HG03565 (cell line): ENCODE results near the gene EZH2.

ENCODE experiments used
- ATAC-seq: cut with Tn5 transposase; IDR thresholded peaks from one replicate; pipeline ENCODE4 v1.9.1; 2021; ENCODE audit warnings: mild to moderate bottlenecking, moderate library complexity; ENCODE audit not compliant: unreplicated experiment

EZH2 gene

GRCh38 chr7:148811892-148812291 is 72.2 kb downstream of the EZH2 start:
- no peak for ATAC-seq

DNA sequence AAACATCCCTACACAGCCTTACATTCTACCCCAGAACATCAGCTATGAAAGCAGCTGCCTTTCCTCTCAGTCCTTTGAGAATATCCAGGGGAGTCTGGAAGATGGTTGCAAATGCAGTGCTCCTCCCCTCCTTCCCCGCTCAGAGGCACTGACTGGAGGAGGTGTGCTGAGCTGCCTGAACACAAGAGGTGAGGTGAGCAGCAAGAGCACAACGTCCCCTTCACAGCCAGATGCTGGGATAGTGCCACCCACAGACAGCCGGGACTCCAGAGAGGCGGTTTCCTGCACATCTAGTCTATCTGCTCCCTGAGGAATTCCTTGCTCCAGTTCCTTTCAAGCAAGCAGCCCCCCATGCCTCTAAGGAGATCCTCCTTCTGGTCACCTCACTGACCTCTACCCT is 74.2 kb downstream of the EZH2 start:
- no peak for ATAC-seq

- ATAC-seq = no peak
These were observed 76.7 kb downstream of the EZH2 start for GRCh38 chr7:148807436-148807835.

DNA sequence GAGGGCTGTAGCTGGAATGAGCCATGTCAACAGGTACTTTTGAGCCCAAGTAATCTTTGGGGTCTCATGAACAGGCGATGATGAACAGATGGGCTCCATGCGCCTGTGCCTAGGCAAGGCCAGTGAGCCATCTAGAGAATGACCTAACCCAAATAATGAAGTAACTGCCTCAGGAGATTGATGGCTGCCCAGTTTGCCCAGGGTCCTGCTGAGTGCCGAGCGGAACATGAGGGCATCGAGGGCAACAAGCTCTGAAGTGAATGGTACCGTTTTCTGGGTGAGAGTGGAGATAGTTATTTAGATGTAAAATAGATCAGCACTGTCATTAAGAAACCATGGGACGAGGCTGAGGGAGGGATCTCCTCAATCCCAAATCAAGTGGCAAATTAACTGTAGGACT is 77.9 kb downstream of the EZH2 start:
- ATAC-seq = no peak

DNA sequence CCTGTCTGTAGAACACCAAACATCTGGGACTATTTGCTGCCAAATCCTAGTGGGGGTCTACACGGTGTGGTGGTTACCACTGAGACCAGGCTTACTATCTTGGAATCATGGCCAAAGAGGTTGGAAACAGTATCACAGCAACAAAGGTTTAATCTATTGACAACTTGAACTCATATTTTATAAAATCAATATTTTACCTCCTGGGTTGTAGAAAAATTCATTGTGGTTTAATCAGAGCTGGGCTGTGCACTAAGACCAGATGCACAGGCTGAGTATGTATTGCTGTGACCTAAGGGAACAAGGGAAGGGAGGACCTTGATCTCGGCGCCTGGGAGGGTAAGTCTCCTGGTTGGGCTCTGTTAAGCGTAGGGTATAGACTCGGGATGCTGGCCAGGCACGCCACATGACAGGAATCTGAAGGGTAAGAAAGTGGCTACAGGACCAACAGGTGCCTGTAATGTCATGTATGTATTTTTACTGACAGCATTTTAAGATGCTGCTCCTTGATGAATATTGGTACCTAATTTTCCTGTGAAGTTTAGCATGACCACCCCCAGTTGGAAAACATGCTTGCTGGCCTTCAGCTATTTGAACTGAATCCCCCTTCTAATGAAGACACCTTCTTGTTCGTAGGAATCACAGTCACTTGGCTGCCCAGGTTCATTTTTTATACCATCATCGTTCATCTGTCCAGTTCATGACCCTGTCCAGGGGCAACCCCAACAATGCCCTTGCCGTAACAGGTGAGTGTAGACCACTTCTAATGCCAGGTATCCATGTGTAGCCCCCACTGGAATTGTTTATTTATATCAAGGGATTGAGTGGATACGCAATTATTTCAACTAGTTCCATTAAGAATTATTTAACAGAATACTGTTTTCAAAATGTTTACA is 79.5 kb downstream of the EZH2 start:
- no peak for ATAC-seq

- no peak for ATAC-seq
These were observed 81.0 kb downstream of the EZH2 start for GRCh38 chr7:148803094-148803493.

DNA sequence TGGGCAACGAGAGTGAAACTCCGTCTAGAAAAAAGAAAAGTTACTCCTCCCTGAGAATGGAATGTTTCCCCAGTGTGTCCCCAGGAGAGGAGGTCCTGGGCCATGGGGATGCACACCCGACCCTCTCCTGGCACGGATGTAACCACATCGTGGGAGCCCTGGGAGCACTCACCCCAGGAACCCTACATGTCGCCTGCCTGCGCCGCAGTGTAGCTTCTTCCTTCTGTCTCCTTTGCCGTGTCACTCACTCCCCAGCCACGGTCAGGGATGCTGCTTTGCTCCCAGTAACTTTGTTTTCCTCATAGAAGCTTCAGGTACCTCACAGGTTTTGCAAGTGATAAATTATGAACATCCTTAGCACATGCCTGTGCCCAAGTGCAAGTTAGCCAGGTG is 82.0 kb downstream of the EZH2 start:
- ATAC-seq = no peak

- no peak for ATAC-seq
These were observed 83.4 kb downstream of the EZH2 start for GRCh38 chr7:148800677-148801076.

GRCh38 chr7:148799893-148800555 is 84.1 kb downstream of the EZH2 start:
- ATAC-seq = no peak

- ATAC-seq = no peak
These were observed 87.2 kb downstream of the EZH2 start for GRCh38 chr7:148796841-148797240.

DNA sequence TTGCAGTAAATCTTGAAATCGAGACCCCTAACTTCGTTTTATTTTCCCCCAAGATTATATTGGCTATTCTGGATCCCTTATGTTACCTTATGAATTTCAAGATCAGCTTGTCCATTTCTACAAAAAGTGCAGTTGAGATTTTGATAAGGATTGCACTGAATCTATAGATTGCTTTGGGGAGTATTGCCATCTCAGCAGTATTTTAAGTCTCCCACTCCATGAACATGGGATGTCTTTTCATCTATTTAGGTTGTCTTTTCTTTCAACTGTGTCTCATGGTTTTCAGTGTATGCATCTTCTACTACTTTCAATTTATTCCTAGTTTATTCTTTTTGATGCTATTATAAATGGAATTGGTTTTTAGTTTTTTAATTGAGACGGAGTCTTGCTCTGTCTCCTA is 89.6 kb downstream of the EZH2 start:
- ATAC-seq = no peak

GRCh38 chr7:148793590-148793989 is 90.5 kb downstream of the EZH2 start:
- no peak for ATAC-seq

DNA sequence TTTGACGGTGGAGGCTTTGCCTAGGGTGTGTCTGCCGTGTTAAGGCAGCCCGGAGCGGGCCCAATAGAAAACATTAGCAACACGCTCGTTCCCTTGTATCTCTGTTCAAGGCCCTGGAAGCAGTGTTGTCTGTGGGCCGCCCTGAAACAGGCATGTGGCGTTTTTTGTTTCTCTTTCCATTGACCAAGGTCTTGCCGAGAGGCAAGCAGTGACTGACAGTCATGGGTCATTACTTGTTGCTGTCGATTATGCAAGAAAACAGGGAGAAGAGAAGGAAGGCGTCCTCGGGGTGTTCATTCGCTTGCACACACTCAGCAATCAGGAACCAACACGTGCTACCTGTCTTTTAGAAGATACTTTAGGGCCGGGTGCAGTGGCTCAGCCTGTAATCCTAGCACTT is 92.5 kb downstream of the EZH2 start:
- ATAC-seq = no peak

- ATAC-seq = no peak
These were observed 93.2 kb downstream of the EZH2 start for GRCh38 chr7:148790850-148791249.

DNA sequence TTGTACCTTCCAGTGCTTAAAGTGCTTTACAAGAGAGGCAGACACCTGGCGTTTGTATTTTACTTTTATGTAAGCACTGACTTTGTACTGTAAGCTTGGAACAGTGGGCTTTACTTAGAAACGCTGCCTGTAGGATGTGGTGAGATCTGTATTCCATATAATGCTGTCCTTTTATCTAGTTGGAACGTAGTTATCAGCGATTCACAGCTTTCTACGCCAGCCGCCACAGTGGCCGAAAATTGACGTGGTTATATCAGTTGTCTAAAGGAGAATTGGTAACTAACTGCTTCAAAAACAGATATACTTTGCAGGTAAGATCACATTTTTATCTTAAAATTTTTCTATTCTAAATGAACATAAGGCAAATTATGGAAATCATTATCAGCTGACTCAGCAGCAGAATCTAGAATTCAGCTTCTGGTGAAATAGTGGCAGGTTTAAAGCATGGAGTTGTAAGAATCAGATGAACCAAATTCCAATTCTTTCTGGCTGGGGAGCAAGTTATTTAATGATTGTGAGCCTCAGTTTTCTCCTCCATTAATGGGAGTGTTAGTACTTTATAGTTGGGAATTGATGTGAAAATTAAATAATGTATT is 93.9 kb downstream of the EZH2 start:
- no peak for ATAC-seq

DNA sequence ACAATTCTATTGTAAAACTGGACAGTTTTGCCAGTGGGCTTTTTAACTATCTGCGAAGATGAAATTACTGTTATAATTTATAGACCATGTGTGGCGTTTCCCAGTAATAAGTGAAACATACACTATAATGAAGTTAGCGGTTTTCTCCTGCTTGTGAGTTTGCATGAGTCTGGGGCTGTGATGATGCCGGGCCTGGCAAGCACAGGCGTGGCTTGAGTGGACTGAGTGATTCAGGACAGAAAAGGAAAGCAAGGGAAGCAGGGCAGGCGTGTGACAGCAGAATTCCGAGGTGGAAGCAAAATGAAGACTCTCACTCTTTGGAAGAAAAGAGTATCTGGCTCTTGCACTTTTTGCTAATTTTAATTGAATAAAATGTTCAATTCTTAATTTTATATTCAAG is 94.9 kb downstream of the EZH2 start:
- no peak for ATAC-seq

DNA sequence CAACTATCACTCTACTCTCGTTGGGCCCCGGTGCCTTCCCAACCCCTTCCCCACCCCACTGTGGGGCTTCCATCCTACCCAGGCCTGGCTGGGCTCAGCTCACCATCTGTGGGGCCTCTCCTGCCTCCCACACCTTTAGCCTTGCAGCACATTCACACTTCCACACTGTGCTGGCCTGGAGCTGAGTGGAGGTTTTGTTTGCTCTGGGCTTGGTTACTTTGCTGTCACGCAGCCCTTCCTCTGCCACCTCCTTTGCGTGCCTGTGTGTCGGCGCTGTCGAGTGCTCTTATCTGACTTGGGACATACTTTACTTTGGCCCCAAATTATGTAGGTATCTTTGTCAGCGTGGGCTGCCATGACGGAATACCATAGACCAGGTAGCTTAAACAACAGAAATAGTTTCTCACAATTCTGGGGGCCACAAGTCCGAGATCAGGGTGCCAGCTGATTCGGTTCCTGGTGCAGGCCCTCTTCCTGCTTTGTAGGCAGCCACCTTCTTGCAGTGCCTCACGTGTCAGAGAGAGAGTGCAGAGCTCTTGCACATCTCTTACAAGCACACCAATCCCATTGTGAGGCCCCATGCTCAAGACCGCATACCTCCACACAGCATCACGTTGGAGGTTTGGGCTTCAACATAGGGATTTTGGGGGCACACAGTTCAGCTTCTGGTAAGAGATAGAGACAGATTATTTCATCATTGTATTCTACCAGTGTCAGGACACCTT is 96.4 kb downstream of the EZH2 start:
- ATAC-seq = no peak

DNA sequence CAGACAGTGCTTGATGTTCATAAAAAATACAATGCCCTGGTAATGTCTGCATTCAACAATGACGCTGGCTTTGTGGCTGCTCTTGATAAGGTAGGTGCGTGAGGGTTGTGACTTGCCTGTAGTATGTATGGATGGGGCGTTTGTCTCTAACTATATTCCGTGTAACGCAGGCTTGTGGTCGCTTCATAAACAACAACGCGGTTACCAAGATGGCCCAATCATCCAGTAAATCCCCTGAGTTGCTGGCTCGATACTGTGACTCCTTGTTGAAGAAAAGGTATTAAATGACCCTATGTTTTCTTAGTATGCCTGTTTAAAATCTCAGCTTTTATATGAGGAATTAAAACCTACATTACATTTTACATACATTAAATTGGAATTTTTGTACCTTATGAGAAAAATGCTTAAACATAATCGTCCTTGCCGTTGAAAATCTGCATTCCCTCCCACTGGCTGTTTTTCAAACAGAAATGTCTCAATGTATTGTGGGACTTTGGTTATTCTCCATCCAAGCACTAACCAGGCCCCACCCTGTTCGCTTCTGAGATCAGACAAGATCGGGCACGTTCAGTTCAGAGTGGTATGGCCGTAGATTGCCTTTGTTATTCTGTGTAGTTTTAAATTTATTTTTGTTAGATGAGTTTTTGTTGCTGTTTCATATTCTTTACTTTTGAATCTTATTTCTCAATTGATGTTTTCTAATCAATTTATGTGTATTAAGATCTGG is 100.1 kb downstream of the EZH2 start:
- ATAC-seq = no peak

DNA sequence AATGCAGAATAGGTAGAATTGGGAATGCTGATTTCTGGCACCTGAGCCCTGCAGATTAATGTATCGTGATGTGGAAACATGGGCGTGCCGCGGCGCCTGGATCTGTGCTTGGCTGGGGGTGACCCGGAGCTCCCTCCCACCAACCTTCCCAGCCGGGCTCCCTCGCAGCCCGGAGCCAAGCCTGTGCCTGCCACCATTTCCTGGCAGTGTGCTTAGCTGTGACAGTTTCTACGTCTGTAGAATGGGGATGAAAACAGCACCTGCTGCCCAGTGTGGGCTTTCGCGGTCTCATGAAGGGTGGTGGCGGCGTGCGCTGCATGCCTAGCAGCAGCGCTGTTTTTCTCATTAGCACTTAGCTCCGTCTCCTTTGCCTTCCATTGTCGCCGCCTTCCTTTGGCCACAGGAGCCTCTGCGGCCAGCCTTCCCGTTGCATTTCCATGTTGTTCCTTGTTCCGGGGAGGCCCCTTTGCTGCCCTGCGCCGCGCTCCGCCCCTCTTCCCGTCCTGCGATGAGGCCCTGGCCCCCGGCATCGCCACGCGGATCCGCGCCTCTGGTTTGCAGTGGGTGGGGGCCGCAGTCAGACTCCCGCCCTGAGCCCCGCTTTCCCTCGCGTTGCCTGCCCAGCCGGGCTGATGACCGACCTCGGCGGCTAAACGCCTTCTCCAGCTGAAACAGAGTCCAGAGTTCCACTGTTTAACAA is 101.2 kb downstream of the EZH2 start:
- ATAC-seq = no peak

DNA sequence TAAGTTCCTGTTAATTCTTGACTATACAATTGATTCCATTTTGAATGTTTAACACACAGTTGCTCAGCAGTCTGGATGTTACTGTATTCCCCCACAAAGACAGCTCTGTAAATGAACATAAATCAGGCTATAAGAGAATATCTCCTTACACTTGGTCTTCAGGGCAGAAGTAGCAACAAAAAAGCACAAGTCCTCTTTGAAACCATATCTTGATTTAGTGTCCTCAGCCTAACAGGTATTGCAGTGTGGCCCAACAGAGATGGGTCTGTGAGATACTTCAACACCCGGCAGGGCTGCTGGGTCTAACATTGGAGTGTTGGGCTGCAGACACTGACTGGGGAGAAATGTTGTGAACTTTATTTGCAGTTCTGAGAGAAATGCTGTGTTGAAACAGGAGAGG is 109.6 kb downstream of the EZH2 start:
- ATAC-seq = no peak
